RPMI8226 (cell line): ENCODE measurements around the gene ADPRH.

Source experiments
- DNase-seq: peaks from one replicate; pipeline ENCODE4 v3.0.0-alpha.2; 2015

ADPRH gene

GRCh38 chr3:119631516-119631915 is 52.2 kb downstream of the ADPRH start:
- DNase-seq, result no peak

GRCh38 chr3:119632216-119632615 is 52.9 kb downstream of the ADPRH start:
- no peak for DNase-seq

GRCh38 chr3:119632829-119633228 is 53.5 kb downstream of the ADPRH start:
- no peak for DNase-seq

- no peak for DNase-seq
These were observed 56.4 kb downstream of the ADPRH start for GRCh38 chr3:119635719-119636118.

- no peak for DNase-seq
These were observed 57.0 kb downstream of the ADPRH start for GRCh38 chr3:119636249-119636648.

GRCh38 chr3:119636891-119637611 is 57.8 kb downstream of the ADPRH start:
- DNase-seq, result no peak

- DNase-seq, result peak; percentile 25
These were observed 58.6 kb downstream of the ADPRH start for GRCh38 chr3:119637679-119638477.
